Mucosa of rectum (tissue), 2 donors: Measurements from ENCODE around the gene TRPM3.

ENCODE experiments used
- H3K27ac ChIP-seq, 2 donors: one replicate each; pipeline ENCODE4 v1.7.0; 2013; ENCODE audit warnings: inconsistent platforms in 2 of 2, low read depth in 2 of 2, low read length in 2 of 2
- H3K27me3 ChIP-seq, 2 donors: one replicate each; pipeline ENCODE4 v1.7.0; 2013; ENCODE audit warnings: low read length in 2 of 2; ENCODE audit not compliant: control insufficient read depth in 2 of 2, insufficient read depth in 2 of 2
- H3K36me3 ChIP-seq, 2 donors: one replicate each; pipeline ENCODE4 v1.7.0; 2013; ENCODE audit warnings: low read length in 2 of 2; ENCODE audit not compliant: control insufficient read depth in 2 of 2, insufficient read depth in 2 of 2
- H3K4me1 ChIP-seq, 2 donors: one replicate each; pipeline ENCODE4 v1.7.0; 2013; ENCODE audit warnings: low read length in 2 of 2, mild to moderate bottlenecking in 1 of 2; ENCODE audit not compliant: control insufficient read depth in 2 of 2, insufficient read depth in 2 of 2
- H3K4me3 ChIP-seq, 2 donors: one replicate each; pipeline ENCODE4 v1.7.0; 2013; ENCODE audit warnings: low read length in 2 of 2
- H3K9ac ChIP-seq, 2 donors: one replicate each; pipeline ENCODE4 v1.7.0; 2013; ENCODE audit warnings: low read length in 2 of 2, low read depth in 1 of 2, mild to moderate bottlenecking in 1 of 2
- H3K9me3 ChIP-seq, 2 donors: one replicate each; pipeline ENCODE4 v1.7.0; 2013; ENCODE audit warnings: low read length in 2 of 2; ENCODE audit not compliant: control insufficient read depth in 2 of 2
- donor health status: healthy.
- donor health status: Normal muscosa, but diverticular disease.

TRPM3 gene

GRCh38 chr9:70589571-70590314 is 531.7 kb downstream of the TRPM3 start:
- Histone ChIP-seq H3K9ac (no peak overlapping the region), H3K27ac (peak overlapping the region; percentile 30 to 61), H3K27me3 (no peaks in the 10 kb centered on the region), H3K4me3 (no peak overlapping the region), H3K9me3 (no peaks in the 10 kb centered on the region), H3K36me3 (no peaks in the 10 kb centered on the region), H3K4me1 (peaks cover 0 to 2% of the 10 kb centered on the region in 2 donors)

GRCh38 chr9:70588999-70589398 is 532.4 kb downstream of the TRPM3 start:
- peak overlapping the region in 1 of 2 donors; percentile 61 for H3K27ac ChIP-seq

DNA sequence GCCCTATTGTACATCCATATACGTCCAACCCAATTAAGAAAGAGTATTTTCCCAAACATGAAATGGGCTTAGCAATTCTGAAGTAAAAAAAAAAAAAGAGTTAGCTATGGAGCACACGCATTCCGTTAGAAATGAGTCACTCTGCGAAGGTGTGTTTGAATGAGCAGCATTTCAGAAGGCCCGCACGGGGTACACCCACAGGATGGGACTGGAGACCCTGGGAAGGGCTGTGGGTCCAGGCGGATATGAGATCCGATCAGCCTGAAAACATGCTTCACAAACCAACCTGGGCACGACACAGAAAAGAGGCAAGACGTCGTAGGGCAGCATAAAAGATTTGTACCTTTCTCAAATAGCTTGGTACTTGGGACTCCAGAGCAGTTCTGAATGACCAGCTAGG is 533.0 kb downstream of the TRPM3 start:
- Histone ChIP-seq H3K4me3 (no peak overlapping the region), H3K27me3 (no peaks in the 10 kb centered on the region), H3K36me3 (no peaks in the 10 kb centered on the region), H3K27ac (peak overlapping the region in 1 of 2 donors; percentile 24), H3K9ac (no peak overlapping the region), H3K4me1 (peaks cover 0 to 2% of the 10 kb centered on the region in 2 donors), H3K9me3 (no peaks in the 10 kb centered on the region)

More at GRCh38 chr9:70588999-70589398, 532.4 kb downstream of the TRPM3 start:
- no peaks in the 10 kb centered on the region for H3K9me3 ChIP-seq
- no peaks in the 10 kb centered on the region for H3K27me3 ChIP-seq
- H3K36me3 ChIP-seq: no peaks in the 10 kb centered on the region
- no peak overlapping the region for H3K4me3 ChIP-seq
- no peak overlapping the region for H3K9ac ChIP-seq
- H3K4me1 ChIP-seq: peaks cover 0 to 2% of the 10 kb centered on the region in 2 donors

GRCh38 chr9:70587201-70587600 is 534.2 kb downstream of the TRPM3 start:
- no peak overlapping the region for H3K4me3 ChIP-seq
- peaks cover 0 to 2% of the 10 kb centered on the region in 2 donors for H3K4me1 ChIP-seq
- no peaks in the 10 kb centered on the region for H3K9me3 ChIP-seq
- peak overlapping the region; percentile 24 to 56 for H3K27ac ChIP-seq
- H3K27me3 ChIP-seq: no peaks in the 10 kb centered on the region
- H3K36me3 ChIP-seq: no peaks in the 10 kb centered on the region
- H3K9ac ChIP-seq: no peak overlapping the region

GRCh38 chr9:70586476-70586875 is 534.9 kb downstream of the TRPM3 start:
- Histone ChIP-seq H3K27me3 (no peaks in the 10 kb centered on the region), H3K9me3 (no peaks in the 10 kb centered on the region), H3K4me3 (no peak overlapping the region), H3K27ac (peak overlapping the region; percentile 1 to 41), H3K4me1 (peaks cover 0 to 2% of the 10 kb centered on the region in 2 donors), H3K36me3 (no peaks in the 10 kb centered on the region), H3K9ac (no peak overlapping the region)

DNA sequence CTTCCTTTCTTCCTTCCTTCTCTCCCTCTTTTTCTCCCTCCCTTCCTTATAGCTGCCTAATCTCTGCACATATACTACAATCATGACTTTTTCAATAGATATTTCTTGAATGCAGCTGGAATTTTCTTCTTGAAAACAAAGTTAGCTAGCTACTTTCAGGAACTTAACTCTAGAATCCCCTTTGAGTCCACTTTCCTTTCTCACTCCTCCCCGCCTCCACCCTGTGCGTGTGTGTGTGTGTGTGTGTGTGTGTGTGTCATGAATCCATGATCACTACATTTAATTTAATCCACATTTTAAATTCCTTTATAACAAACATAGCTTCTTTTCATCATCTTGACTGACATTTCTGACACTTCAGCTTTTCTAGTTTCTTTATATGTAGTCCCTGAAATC is 539.5 kb downstream of the TRPM3 start:
- Histone ChIP-seq H3K27me3 (no peaks in the 10 kb centered on the region), H3K9me3 (no peaks in the 10 kb centered on the region), H3K36me3 (no peaks in the 10 kb centered on the region), H3K4me1 (no peaks in the 10 kb centered on the region), H3K9ac (no peak overlapping the region), H3K4me3 (no peak overlapping the region), H3K27ac (no peak overlapping the region)

DNA sequence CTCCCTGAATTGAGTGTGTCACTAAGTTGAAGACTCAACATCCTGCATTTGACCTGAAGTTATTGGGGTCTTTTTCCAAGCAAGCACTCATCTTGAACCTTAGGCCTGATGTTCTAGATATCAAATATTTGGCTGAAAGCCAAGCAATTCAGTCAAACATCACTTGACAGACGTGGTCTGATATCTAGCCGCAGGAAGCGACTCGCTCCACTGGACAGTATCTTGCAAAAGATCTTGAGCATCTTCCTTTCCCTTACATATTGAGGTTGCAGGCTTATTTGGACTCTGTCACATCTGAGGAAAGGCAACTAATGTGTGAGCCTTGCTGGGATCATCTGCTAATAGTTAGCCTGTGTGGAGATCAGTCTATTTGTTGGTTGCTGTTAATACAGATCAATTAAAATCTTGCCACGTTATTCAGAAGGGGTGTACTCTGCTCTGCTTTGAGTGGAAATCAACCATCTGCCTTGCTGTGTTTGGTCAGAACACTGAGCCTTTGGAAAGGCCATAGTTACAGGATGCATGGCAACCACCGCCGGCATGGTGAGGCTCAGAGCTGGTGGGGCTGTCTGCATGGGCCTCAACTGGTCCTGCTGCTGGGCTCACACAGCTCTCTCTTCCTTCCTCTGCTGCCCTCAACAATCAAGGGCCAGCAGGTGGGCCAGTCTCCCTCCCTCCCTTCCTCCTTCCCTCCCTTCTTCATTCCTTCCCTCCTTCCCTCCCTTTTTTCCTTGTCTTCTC is 540.0 kb downstream of the TRPM3 start:
- Histone ChIP-seq H3K4me1 (no peaks in the 10 kb centered on the region), H3K4me3 (no peak overlapping the region), H3K27me3 (no peaks in the 10 kb centered on the region), H3K27ac (no peak overlapping the region), H3K9ac (no peak overlapping the region), H3K9me3 (no peaks in the 10 kb centered on the region), H3K36me3 (no peaks in the 10 kb centered on the region)

- H3K4me3 ChIP-seq: no peak overlapping the region
- no peaks in the 10 kb centered on the region for H3K36me3 ChIP-seq
- no peak overlapping the region for H3K9ac ChIP-seq
- H3K4me1 ChIP-seq: no peaks in the 10 kb centered on the region
- no peaks in the 10 kb centered on the region for H3K9me3 ChIP-seq
- H3K27ac ChIP-seq: no peak overlapping the region
- no peaks in the 10 kb centered on the region for H3K27me3 ChIP-seq
These were observed 540.7 kb downstream of the TRPM3 start for GRCh38 chr9:70580606-70581195.

DNA sequence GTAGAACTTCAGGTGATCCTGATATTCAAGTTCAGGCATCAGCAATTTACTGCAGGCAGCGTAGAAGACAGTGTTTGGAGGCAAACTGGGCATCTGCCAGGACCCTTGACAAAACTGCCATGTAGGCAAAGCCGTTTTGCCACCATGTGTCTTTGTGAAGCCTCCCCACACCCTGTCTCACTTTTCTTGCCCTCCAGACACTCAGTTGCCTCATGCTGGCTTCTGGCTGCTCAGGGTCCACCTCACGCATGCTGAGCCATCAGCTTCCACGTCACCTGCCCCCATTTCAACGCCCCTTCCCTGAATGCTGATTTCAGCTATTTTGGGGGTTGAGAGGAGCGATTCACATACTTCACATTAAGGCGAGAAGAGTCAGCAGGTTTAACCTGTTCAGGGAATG is 541.7 kb downstream of the TRPM3 start:
- no peak overlapping the region for H3K27ac ChIP-seq
- no peaks in the 10 kb centered on the region for H3K9me3 ChIP-seq
- H3K36me3 ChIP-seq: no peaks in the 10 kb centered on the region
- no peak overlapping the region for H3K4me3 ChIP-seq
- H3K9ac ChIP-seq: no peak overlapping the region
- no peaks in the 10 kb centered on the region for H3K4me1 ChIP-seq
- H3K27me3 ChIP-seq: no peaks in the 10 kb centered on the region

DNA sequence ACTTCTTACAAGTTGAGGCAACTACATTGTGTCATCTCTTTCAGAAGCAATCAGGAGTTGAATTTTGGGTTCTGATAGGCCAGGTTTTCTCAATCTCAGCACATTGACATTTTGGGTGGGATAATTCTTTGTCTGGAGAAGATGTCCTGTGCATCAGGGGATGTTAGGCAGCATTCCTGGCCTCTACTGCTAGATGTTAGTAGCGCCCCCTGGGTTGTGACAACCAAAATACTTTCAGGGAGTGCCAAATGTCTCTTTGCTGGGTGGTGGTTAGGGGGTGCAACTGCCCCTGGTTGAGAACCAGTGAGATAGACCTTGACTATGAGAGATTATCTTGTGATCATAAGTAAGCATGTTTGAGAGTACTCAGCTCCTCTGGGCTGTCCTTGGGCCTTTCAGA is 542.7 kb downstream of the TRPM3 start:
- no peak overlapping the region for H3K9ac ChIP-seq
- no peaks in the 10 kb centered on the region for H3K27me3 ChIP-seq
- H3K4me3 ChIP-seq: no peak overlapping the region
- H3K4me1 ChIP-seq: no peaks in the 10 kb centered on the region
- H3K27ac ChIP-seq: no peak overlapping the region
- H3K36me3 ChIP-seq: no peaks in the 10 kb centered on the region
- no peaks in the 10 kb centered on the region for H3K9me3 ChIP-seq
